ENCODE measurements around the gene PAM.

The PAM gene

DNA sequence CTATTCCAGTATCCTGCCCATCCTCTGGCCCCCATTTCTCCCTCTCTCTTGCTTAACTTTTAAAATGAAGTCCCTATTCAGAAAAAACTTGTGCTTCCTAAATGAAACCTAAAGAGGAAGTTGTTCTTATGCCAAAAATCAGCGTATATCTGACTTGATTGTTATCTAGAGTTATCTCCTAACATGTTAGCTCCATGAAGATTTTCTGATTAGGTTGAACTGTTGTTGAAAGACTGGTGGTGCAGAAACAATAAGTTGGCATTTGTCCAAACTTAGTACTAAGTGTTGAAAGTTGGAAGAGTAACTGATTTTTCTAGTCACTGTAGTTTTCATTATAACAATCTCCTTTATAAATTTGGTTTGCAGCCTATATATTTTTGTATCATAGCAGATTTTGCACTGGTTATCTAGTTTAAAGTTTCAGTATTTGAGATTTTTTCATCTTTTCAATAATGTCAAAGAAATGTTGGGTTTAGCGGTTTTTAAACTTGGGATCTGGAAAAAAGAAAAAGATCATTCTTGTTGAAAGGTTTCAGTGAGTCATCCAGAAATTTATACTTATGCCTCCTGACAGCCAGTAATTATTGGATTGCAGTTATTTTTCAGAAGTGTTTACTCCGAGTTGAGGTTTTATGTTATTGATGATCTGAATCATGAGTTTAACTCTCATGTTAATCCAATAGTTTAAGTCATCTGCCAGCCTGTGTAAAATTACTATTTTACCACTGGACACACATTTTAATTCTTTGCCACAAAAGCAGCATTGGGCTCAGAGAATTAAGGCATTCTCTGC lies 60.6 kb downstream of the PAM start:
- DNase-seq, result no peak

DNA sequence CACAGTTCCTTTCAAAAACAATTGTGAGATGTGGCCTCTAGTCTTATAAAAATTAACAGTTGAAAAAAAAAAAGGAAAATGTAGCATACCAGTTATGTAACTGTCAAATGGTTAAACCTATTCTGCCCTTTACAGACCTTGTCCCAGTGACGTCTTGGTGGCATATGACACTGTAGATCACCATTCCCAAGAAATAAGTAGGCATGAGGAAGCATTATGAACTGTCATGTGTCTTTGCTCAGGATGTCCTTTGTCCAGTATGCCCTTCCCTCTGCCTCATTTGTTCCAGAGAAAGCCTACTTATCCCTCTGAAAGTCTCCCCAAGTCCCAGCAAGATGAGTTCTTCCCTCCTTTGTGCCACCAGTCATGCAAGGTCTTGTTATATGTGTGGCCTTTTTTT lies 63.2 kb downstream of the PAM start:
- DNase-seq, result no peak

DNA sequence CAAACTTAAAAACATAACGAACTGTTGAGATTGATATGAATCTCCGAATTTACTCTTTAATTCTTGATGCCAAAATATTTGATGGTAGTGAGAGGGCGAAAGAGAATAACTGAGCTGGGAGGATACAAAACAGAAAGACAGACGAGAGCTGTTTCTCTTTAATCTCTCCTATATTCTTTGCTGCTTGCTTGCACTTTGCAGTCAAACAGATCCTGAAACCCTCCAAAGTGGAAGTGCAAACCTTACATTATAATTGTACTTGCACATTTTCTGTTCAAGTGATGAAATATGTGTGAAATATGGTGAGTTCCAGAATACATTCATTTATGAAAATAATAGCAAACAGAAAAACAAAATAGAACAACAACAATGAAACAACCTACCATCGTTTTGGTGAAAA lies 63.8 kb downstream of the PAM start:
- DNase-seq, result no peak

- DNase-seq, result no peak
Observed at GRCh38 chr5:102819634-102820033, 64.5 kb downstream of the PAM start.

DNA sequence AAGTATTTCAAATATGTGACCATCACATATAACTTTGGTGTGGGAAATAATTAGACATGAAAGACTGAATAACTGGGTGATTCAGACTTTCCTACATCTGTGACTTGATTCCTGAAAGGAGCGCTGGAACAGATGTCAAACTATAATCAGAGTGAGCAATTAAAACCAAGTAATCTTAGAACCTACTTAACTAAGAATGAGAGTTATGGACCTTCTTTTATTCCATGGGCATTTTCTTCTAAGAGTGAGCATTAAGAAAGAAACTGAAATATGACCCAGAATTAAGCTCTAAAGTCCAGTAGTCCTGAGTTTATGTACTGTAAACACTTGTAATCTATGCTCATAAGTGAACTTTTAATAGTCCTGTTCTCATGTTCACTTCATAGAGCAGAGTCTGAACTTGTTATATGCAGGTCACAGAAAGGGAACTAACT lies 68.4 kb downstream of the PAM start:
- peak; percentile 0 for DNase-seq

DNA sequence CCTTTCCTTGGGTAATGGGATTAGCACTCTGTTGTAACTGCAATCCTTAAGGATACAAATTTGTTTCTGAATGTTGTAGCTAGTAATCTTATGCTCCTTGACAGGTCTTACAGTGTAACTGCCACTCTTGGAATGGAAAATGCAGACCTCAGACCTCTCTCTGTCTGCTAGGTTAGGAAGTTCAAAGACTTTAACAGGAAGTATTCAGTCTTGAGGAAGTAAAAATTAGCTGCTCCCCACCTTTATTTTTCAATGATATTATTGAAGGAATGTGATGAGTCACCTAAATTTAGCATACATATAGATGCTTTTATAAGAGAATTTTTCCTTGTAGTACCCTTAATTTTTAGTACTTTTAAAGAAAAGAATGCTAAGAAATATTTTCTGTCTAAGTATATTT lies 71.5 kb downstream of the PAM start:
- no peak for DNase-seq

DNA sequence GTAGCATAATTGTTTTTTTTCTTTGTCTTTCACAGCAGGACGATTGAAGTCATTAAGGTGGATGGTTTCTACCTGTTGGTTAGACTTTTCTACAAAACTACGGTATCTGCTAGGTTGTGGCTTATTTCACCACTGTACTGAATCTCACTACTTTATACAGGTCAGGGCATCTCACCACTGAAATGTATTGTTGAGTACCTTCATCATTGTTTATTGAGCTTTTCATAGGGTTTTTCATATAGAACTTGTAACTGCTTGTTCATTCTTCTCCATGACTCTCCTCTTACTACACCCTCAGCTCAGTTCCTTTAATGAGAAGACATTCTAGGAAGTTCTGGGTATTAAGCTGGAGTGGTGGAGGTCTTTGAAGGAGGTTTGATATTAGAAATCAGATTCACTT lies 75.1 kb downstream of the PAM start:
- DNase-seq, result no peak

DNA sequence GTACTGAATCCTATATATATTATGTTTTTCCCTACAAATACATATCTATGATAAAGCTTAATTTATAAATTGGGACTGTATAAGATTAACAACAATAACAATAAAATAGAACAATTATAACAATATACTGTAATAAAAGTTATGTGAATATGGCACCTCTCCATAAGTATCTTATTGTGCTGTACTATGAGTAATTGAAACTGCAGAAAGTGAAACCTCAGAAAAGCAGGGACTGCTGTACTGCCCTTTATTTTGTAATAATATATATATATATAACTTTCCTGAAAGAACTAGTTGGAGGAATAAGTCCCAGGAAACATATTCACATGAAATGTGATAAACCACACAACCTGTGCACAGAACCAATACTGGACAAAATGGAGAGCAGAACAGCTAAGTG lies 77.3 kb downstream of the PAM start:
- no peak for DNase-seq

DNA sequence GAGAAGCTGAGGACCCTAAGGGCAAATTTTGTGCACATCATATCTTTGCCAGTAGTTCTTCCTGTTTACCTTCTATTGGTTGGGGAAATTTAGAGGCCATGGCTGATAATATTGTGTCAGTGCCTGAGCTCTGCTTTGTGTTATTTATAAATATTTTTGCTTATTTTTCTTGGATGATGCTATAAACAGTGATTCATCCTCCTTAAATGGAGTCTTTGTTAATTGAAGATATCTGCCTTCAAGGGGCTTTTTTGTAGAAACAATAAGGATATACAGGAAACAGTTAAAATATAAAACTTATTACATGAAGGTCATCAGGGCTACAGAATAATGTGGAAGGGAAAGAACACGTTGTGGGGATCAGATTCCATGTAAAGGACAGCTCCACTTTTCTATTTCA lies 78.0 kb downstream of the PAM start:
- no peak for DNase-seq

GRCh38 chr5:102834438-102834964 lies 79.4 kb downstream of the PAM start:
- DNase-seq, result no peak

DNA sequence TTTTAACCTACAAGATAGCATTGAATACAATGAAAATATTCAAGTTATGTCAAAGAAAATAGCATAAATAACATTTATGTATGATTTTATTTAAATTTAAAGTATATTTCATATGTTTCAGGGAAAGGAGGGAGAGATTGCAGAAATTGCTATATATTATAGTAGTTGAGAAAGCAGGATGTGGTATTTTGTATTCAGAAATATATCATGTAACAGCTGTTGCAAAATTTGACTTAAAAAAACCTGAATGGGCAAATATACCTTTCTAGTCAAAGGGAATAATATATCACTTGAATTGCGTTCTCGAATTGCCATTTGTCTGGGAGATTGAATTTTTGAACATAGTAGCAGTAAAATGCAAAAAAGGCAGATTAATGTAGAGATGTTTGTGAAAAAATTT lies 80.6 kb downstream of the PAM start:
- DNase-seq, result no peak

GRCh38 chr5:102841021-102841420 lies 85.9 kb downstream of the PAM start:
- no peak for DNase-seq

DNA sequence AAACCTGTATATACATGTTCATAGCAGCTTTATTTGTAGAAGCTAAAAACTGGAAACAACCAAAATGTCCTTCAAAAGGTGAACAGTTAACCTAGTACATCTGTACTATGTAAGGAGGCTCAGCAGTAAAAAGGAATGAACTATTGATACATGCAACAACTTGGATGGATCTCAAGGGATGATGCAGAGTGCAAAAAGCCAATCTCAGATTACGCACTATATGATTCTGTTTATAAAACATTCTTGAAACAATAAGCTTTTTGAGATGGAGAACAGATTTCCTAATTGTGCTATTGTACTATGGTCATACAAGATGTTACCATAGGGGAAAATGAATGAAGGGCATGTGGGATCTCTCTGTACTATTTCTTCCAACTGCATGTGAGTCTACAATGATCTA lies 88.9 kb downstream of the PAM start:
- DNase-seq, result no peak

DNA sequence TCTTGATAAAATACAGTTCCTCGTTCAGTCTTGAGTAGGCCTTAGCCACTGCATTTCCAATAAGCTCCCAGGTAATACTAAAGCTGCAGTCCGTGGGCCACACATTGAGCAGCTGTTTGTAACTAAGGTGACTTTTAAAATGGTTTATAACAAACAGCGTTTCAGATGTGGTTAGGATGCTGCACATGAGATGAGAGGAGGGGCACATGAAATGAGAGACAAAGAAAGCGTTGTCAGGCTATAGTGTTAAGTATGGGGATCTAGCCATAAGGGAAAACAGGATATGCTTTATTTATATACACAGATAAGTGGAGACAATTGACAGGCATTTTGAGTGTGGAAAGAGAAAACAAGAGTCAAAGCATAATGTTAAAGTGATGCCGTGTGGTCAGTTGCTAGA lies 89.9 kb downstream of the PAM start:
- DNase-seq, result no peak

GRCh38 chr5:102850503-102850902 lies 95.4 kb downstream of the PAM start:
- no peak for DNase-seq

- no peak for DNase-seq
Observed at GRCh38 chr5:102853680-102854079, 98.6 kb downstream of the PAM start.

GRCh38 chr5:102855681-102856388 lies 100.7 kb downstream of the PAM start:
- no peak for DNase-seq

DNA sequence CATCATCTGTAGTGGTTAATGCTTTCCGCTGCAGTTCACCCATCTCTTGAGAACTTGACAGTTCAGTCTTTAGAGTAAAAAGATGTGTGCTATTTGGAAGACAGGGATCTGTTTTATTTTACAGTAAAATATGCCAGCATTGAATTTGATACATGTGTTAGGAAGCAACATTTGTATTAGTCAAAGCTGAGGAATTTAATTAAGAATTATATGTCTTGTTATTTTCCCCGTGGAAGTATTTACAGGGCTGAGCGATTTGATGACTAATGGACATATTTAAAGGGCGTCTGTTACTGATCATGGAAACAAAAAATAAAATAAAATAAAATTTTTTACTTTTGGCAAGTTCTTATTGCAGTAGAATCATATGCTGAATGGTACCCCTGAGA lies 101.3 kb downstream of the PAM start:
- DNase-seq, result no peak

GRCh38 chr5:102857076-102857818 lies 102.1 kb downstream of the PAM start:
- no peak for DNase-seq

- DNase-seq, result no peak
Observed at GRCh38 chr5:102858221-102858620, 103.1 kb downstream of the PAM start.

DNA sequence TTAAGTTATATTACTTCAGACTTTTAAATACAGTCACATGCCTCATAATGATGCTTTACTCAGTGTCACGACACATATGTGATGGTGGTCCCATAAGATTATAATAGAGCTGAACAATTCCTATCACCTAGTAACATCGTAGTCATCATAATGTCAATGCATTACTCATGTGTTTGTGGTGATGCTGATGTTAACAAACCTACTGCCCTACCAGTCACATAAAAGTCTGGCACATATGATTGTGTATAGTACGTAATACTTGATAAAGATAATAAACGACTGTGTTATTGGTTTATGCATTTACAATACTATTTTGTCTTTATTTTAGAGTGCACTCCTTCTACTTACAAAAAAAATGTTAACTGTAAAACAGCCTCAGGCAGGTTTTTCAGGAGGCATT lies 103.7 kb downstream of the PAM start:
- no peak for DNase-seq

- DNase-seq, result no peak
Observed at GRCh38 chr5:102860035-102860434, 104.9 kb downstream of the PAM start.

DNA sequence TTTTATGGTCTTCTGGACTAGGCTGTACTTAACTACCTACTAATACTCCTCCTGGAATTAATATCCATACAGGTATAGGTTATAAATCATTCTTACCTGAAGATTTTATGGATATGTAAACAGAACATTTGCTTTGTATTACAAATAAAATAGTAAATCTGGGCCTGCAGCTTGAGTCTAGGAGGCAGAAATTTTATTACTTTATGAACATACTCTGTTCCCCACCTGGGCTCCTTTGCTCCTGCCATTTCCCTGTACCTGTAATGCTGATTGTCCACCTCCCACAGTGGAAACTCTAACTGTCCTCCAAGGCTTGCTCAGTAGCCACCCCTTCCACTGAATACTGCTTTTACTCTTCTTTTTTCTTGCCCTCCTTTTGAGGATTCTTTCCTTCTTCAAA lies 108.0 kb downstream of the PAM start:
- DNase-seq, result no peak
